Measurements from ENCODE around the gene APP.

The APP gene

DNA sequence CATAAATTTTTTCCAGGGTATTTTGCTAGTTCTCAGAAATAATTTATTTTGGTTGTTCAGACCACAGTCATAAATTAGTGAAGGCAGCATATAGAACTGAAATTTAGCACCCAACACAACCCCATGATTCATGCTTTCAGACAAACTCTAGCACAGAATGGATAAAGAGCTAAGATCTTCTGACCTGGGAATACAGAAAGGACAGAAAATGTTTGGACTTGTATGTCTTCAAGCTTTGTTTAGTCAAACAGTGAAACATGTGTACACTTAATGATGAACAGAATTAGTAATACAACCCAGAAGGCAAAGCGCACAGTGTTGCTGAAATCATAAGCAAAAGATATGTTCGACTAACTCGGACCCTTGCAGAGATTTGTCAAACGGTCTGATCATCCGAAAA is 205.6 kb downstream of the APP start:
- H3K36me3 ChIP-seq: peaks cover 12% of the 10 kb centered on the region
- H3K4me1 ChIP-seq: peaks cover 17% of the 10 kb centered on the region
- TF ChIP-seq, protein P1, sequence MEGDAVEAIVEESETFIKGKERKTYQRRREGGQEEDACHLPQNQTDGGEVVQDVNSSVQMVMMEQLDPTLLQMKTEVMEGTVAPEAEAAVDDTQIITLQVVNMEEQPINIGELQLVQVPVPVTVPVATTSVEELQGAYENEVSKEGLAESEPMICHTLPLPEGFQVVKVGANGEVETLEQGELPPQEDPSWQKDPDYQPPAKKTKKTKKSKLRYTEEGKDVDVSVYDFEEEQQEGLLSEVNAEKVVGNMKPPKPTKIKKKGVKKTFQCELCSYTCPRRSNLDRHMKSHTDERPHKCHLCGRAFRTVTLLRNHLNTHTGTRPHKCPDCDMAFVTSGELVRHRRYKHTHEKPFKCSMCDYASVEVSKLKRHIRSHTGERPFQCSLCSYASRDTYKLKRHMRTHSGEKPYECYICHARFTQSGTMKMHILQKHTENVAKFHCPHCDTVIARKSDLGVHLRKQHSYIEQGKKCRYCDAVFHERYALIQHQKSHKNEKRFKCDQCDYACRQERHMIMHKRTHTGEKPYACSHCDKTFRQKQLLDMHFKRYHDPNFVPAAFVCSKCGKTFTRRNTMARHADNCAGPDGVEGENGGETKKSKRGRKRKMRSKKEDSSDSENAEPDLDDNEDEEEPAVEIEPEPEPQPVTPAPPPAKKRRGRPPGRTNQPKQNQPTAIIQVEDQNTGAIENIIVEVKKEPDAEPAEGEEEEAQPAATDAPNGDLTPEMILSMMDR (IDR thresholded peaks at IDR 0.05; ENCODE audit: low read depth, low read length): no peak
- DNase-seq: no peak
- H3K4me3 ChIP-seq (ENCODE audit: low read depth, low read length): no peak overlapping the region
- H3K9me3 ChIP-seq: no peaks in the 10 kb centered on the region
- no peaks in the 10 kb centered on the region for H3K27me3 ChIP-seq

DNA sequence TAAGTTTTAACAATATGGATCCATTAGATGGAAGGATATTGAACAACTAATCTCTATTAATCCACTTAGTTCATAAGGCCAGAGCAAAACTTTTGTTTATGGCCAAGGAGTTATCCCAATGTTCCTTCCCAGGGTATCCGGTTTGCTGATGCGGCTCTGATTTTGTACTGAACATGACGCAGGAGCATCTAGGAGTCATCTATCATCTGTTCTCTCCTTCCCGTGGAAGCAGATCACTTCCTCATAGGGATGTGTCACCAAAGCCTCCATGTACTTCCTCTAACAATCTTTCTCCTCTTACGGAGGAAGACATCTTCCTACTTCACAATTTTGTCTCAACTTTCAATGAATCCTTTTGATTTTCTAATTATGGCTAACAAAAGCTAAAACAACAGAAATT is 206.6 kb downstream of the APP start:
- no peak overlapping the region for H3K4me3 ChIP-seq (ENCODE audit: low read depth, low read length)
- peaks cover 20% of the 10 kb centered on the region for H3K36me3 ChIP-seq
- H3K4me1 ChIP-seq: peaks cover 17% of the 10 kb centered on the region
- H3K9me3 ChIP-seq: no peaks in the 10 kb centered on the region
- no peak for DNase-seq
- no peaks in the 10 kb centered on the region for H3K27me3 ChIP-seq
- TF ChIP-seq, protein P1 (IDR thresholded peaks at IDR 0.05; ENCODE audit: low read depth, low read length): no peak

DNA sequence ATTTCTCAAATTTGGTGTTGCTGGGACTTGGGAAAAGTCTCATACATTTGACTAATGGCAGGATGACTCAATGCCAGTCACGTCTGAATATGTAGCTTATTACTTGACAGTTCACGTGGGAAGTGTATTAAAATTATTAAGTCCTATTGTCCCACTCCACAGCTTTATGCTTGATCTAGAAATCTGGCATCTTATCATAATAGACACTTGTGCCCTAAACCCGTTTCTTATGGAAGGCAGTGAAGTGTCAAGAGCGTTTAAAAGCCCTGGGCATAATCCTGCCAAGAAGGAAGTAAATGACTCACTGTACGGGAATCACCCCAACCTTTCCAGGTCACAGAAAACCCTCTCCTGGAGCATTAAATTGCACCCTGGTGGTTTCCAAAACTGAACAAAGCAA is 207.4 kb downstream of the APP start:
- H3K4me1 ChIP-seq: peaks cover 17% of the 10 kb centered on the region
- H3K27me3 ChIP-seq: no peaks in the 10 kb centered on the region
- peaks cover 20% of the 10 kb centered on the region for H3K36me3 ChIP-seq
- no peak overlapping the region for H3K4me3 ChIP-seq (ENCODE audit: low read depth, low read length)
- TF ChIP-seq, protein P1 (IDR thresholded peaks at IDR 0.05; ENCODE audit: low read depth, low read length): no peak
- H3K9me3 ChIP-seq: no peaks in the 10 kb centered on the region
- DNase-seq: no peak

DNA sequence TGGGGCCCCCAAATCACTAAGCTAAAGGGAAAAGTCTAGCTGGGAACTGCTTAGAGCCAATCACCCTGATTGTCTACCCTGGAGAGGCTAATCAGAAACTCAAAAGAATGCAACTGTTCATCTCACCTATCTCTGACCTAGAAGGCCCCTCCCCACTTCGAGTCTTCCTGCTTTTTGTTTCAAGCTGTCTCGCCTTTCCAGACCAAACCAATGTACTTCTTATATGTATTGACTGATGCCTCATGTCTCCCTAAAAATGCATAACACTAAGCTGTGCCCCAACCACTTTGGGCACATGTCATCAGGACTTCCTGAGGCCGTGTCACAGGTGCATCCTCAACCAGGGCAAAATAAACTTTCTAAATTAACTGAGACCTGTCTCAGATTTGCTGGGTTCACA is 209.5 kb downstream of the APP start:
- no peaks in the 10 kb centered on the region for H3K9me3 ChIP-seq
- DNase-seq: no peak
- H3K4me3 ChIP-seq (ENCODE audit: low read depth, low read length): no peak overlapping the region
- H3K27me3 ChIP-seq: no peaks in the 10 kb centered on the region
- H3K36me3 ChIP-seq: peaks cover 18% of the 10 kb centered on the region
- TF ChIP-seq, protein P1 (IDR thresholded peaks at IDR 0.05; ENCODE audit: low read depth, low read length): no peak
- H3K4me1 ChIP-seq: peaks cover 13% of the 10 kb centered on the region

DNA sequence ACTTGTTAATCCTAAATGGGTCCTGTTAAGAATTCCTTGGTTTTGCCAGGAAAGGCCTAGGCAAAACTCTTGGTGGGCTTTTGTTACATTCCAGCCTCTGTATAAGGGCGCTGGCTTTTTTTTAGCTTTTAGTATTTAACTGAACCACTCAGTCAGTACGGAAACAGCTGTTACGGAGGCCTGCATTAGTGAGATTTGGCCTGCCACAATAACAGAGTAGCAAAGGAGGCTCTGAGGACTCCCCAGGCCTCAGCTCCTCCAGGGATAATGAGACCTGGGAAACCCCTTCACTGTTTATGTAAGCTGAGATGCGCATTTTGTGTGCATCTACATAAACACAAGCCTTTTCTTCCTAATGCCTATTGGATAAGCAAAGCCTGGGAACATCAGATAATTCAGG is 210.2 kb downstream of the APP start:
- Histone ChIP-seq H3K4me1 (peaks cover 10% of the 10 kb centered on the region), H3K9me3 (no peaks in the 10 kb centered on the region), H3K4me3 (ENCODE audit: low read depth, low read length) (no peak overlapping the region), H3K27me3 (no peaks in the 10 kb centered on the region), H3K36me3 (peaks cover 21% of the 10 kb centered on the region)
- peak; percentile 13 for DNase-seq
- TF ChIP-seq, protein P1 (IDR thresholded peaks at IDR 0.05; ENCODE audit: low read depth, low read length): no peak

DNA sequence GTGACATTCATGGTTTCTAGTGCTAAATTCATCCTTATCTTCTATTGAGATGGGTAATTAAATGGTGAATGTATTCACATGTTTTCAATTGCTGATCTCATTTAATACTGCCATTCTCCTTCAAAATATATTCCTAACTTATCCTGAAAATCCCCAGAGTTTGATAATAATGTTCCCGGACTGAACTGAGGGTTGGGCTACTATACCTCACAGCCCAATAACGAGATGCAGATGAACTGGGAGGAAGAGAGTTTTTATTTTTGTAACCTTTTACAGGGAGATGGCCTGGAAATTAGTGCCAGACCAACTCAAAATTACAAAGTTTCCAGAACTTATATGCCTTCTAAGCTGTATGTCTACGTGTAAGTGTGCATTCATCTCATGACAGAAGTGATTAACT is 210.8 kb downstream of the APP start:
- Histone ChIP-seq H3K27me3 (no peaks in the 10 kb centered on the region), H3K4me3 (ENCODE audit: low read depth, low read length) (no peak overlapping the region), H3K9me3 (no peaks in the 10 kb centered on the region), H3K4me1 (peaks cover 10% of the 10 kb centered on the region), H3K36me3 (peaks cover 20% of the 10 kb centered on the region)
- DNase-seq: no peak
- TF ChIP-seq, protein P1 (IDR thresholded peaks at IDR 0.05; ENCODE audit: low read depth, low read length): no peak
